IMR-90 (cell line): Measurements from ENCODE around the gene DUSP16. TPM values are rescaled to one million over a fixed set of nuclear protein-coding genes. Genes with fewer than 3 reads are reported as not detected.

Experiments
- ATAC-seq: fragments of 200-7000 bp; cut with Tn5 transposase; 2 replicates; pipeline ENCODE4 v1.9.1; 2020; ENCODE audit warnings: low read depth, mild to moderate bottlenecking, moderate library complexity
- BruUV-seq: library from RNA; stranded (reverse); fragments of 400-500 nt; replicated peaks from 2 replicates; lab custom pipeline; 2021; lab: Mats Ljungman, UMichigan
- CTCF ChIA-PET: fragments of 300-600 bp; formaldehyde crosslinking; extraction: SDS; loops from one replicate; lab custom pipeline; 2021; ENCODE audit warnings: antibody characterized with exemption; lab: Yijun Ruan, JAX
- POLR2A ChIA-PET: fragments of 300-600 bp; sonication (Branson Sonifier 250); formaldehyde crosslinking; loops from one replicate; lab custom pipeline; 2022; ENCODE audit warnings: antibody characterized with exemption; ENCODE audit not compliant: unreplicated experiment; lab: Charles Lee
- DNase-seq: peaks from one replicate; pipeline ENCODE4 v3.0.0; 2013
- H2AFZ ChIP-seq: replicated peaks from 2 replicates; pipeline ENCODE3; 2013; ENCODE audit warnings: low read length, mild to moderate bottlenecking; ENCODE audit not compliant: poor library complexity
- H2AK5ac ChIP-seq: 2 replicates; pipeline ENCODE4 v1.6.1; 2013; ENCODE audit warnings: low read depth, low read length, inconsistent platforms
- H2AK9ac ChIP-seq: replicated peaks from 2 replicates; pipeline ENCODE3; 2013; ENCODE audit warnings: mild to moderate bottlenecking, low read depth, low read length, moderate library complexity; ENCODE audit not compliant: poor library complexity
- H2BK120ac ChIP-seq: 2 replicates; pipeline ENCODE4 v1.6.1; 2013; ENCODE audit warnings: low read depth, low read length, inconsistent platforms
- H2BK15ac ChIP-seq: 3 replicates; pipeline ENCODE4 v1.6.1; 2013; ENCODE audit warnings: low read depth, low read length, inconsistent platforms
- H2BK20ac ChIP-seq: 2 replicates; pipeline ENCODE4 v1.6.1; 2013; ENCODE audit warnings: low read depth, mild to moderate bottlenecking, inconsistent platforms, low read length, moderate library complexity
- H2BK5ac ChIP-seq: 2 replicates; pipeline ENCODE4 v1.6.1; 2013; ENCODE audit warnings: mild to moderate bottlenecking, low read depth, low read length, inconsistent platforms; ENCODE audit not compliant: poor library complexity, severe bottlenecking
- H3K14ac ChIP-seq: replicated peaks from 2 replicates; pipeline ENCODE4 v1.6.1; 2013; ENCODE audit warnings: low read depth, low read length, inconsistent platforms
- H3K18ac ChIP-seq: 2 replicates; pipeline ENCODE4 v1.6.1; 2013; ENCODE audit warnings: low read depth, low read length, control low read depth
- H3K23ac ChIP-seq: 2 replicates; pipeline ENCODE4 v1.6.1; 2013; ENCODE audit warnings: low read depth, low read length, inconsistent platforms
- H3K27ac ChIP-seq: 2 replicates; pipeline ENCODE4 v1.5.1; 2013; ENCODE audit warnings: mild to moderate bottlenecking, control low read depth, low read length; ENCODE audit not compliant: insufficient read depth
- H3K27me3 ChIP-seq: 2 replicates; pipeline ENCODE4 v1.6.1; 2013; ENCODE audit warnings: low read length; ENCODE audit not compliant: control insufficient read depth, insufficient read depth
- H3K36me3 ChIP-seq: 2 replicates; pipeline ENCODE4 v1.6.1; 2013; ENCODE audit warnings: low read length, mixed read lengths; ENCODE audit not compliant: control insufficient read depth, insufficient read depth
- H3K4ac ChIP-seq: 2 replicates; pipeline ENCODE4 v1.6.1; 2013; ENCODE audit warnings: low read depth, low read length, inconsistent platforms
- H3K4me1 ChIP-seq: 2 replicates; pipeline ENCODE4 v1.6.1; 2013; ENCODE audit warnings: low read length, mixed read lengths; ENCODE audit not compliant: control insufficient read depth, insufficient read depth
- H3K4me2 ChIP-seq: 2 replicates; pipeline ENCODE4 v1.6.1; 2013; ENCODE audit warnings: low read depth, mild to moderate bottlenecking, control low read depth, low read length, moderate library complexity
- H3K4me3 ChIP-seq: 2 replicates; pipeline ENCODE4 v1.5.1; 2013; ENCODE audit warnings: low read depth, mild to moderate bottlenecking, control low read depth, low read length, moderate library complexity; ENCODE audit not compliant: insufficient read depth
- H3K56ac ChIP-seq: 2 replicates; pipeline ENCODE4 v1.6.1; 2013; ENCODE audit warnings: low read length, inconsistent platforms; ENCODE audit not compliant: insufficient read depth; ENCODE audit errors: extremely low read depth
- H3K79me1 ChIP-seq, 2 experiments: 2 replicates each; pipeline ENCODE4 v1.6.1; 2013; ENCODE audit warnings: low read length in 2 of 2, inconsistent platforms in 1 of 2, low read depth in 1 of 2
- H3K9ac ChIP-seq: 2 replicates; pipeline ENCODE4 v1.6.1; 2013; ENCODE audit warnings: low read depth, low read length, control low read depth
- H3K9me1 ChIP-seq: 2 replicates; pipeline ENCODE4 v1.6.1; 2013; ENCODE audit warnings: low read length, inconsistent platforms; ENCODE audit not compliant: insufficient read depth
- H3K9me3 ChIP-seq: 2 replicates; pipeline ENCODE4 v1.6.1; 2013; ENCODE audit warnings: low read length; ENCODE audit not compliant: control insufficient read depth, insufficient read depth
- H4K20me1 ChIP-seq: 2 replicates; pipeline ENCODE4 v1.6.1; 2013; ENCODE audit warnings: low read length, inconsistent platforms; ENCODE audit not compliant: insufficient read depth
- H4K5ac ChIP-seq: 2 replicates; pipeline ENCODE4 v1.6.1; 2013; ENCODE audit warnings: mild to moderate bottlenecking, low read depth, low read length, control low read depth
- H4K8ac ChIP-seq, 2 experiments: 2 replicates each; pipeline ENCODE4 v1.6.1; 2013; ENCODE audit warnings: low read depth in 2 of 2, low read length in 2 of 2, control low read depth in 1 of 2, inconsistent platforms in 1 of 2
- H4K91ac ChIP-seq: 2 replicates; pipeline ENCODE4 v1.6.1; 2013; ENCODE audit warnings: low read depth, low read length, inconsistent platforms; ENCODE audit not compliant: insufficient read depth
- BHLHE40 ChIP-seq: fragments of 150-350 bp; IDR thresholded peaks from 2 replicates; pipeline ENCODE4 v1.6.1; 2016; ENCODE audit warnings: mild to moderate bottlenecking, low read depth, low read length
- CEBPB ChIP-seq: IDR thresholded peaks from 2 replicates; pipeline ENCODE4 v1.6.1; 2012; ENCODE audit warnings: low read depth, low read length, improper control_type of control experiment
- CHD1 ChIP-seq: IDR thresholded peaks from 2 replicates; pipeline ENCODE4 v1.6.1; 2012; ENCODE audit warnings: low read depth, low read length, improper control_type of control experiment
- FOS ChIP-seq: fragments of 150-350 bp; IDR thresholded peaks from 2 replicates; pipeline ENCODE4 v1.6.1; 2016; ENCODE audit warnings: low read depth, low read length
- MAFK ChIP-seq: IDR thresholded peaks from 2 replicates; pipeline ENCODE4 v1.6.1; 2012; ENCODE audit warnings: low read depth, low read length, improper control_type of control experiment
- MAZ ChIP-seq: IDR thresholded peaks from 2 replicates; pipeline ENCODE4 v1.6.1; 2012; ENCODE audit warnings: low read depth, mild to moderate bottlenecking, low read length, improper control_type of control experiment, moderate library complexity, borderline replicate concordance
- MXI1 ChIP-seq: IDR thresholded peaks from 2 replicates; pipeline ENCODE4 v1.6.1; 2012; ENCODE audit warnings: low read depth, mild to moderate bottlenecking, low read length, moderate library complexity, borderline replicate concordance
- NFE2L2 ChIP-seq: fragments of 150-350 bp; IDR thresholded peaks from 2 replicates; pipeline ENCODE4 v1.6.1; 2016; ENCODE audit warnings: low read depth, mild to moderate bottlenecking, low read length
- POLR2A ChIP-seq: IDR thresholded peaks from 2 replicates; pipeline ENCODE4 v1.6.1; 2012; ENCODE audit warnings: mild to moderate bottlenecking, low read depth, low read length
- RAD21 ChIP-seq: IDR thresholded peaks from 2 replicates; pipeline ENCODE4 v1.6.1; 2012; ENCODE audit warnings: low read length, improper control_type of control experiment
- RCOR1 ChIP-seq: IDR thresholded peaks from 2 replicates; pipeline ENCODE4 v1.6.1; 2012; ENCODE audit warnings: mild to moderate bottlenecking, low read length, improper control_type of control experiment; ENCODE audit not compliant: insufficient replicate concordance
- RFX5 ChIP-seq: IDR thresholded peaks from 2 replicates; pipeline ENCODE4 v1.8.0; 2012; ENCODE audit warnings: low read depth, mild to moderate bottlenecking, low read length, moderate library complexity
- SMC3 ChIP-seq: fragments of 150-350 bp; IDR thresholded peaks from 2 replicates; pipeline ENCODE4 v1.6.1; 2016; ENCODE audit warnings: low read depth, mild to moderate bottlenecking, antibody characterized with exemption, low read length, moderate library complexity
- WGBS, 2 experiments: methylation state at CpG; one replicate each; pipeline versions ENCODE4 v1.1.5 to v1.1.7; 2013; ENCODE audit warnings: missing lambda C conversion rate in 2 of 2; ENCODE audit not compliant: insufficient read length in 1 of 2; ENCODE audit errors: extremely low coverage in 2 of 2; 5-methylcytosine and 5-hydroxymethylcytosine counted together
- dilution Hi-C: fragments of 300-500 bp; cut with HindIII; formaldehyde crosslinking; loops from one replicate; pipeline ENCODE4 v1.14.3; 2018; ENCODE audit warnings: low sequenced_read_pairs; ENCODE audit not compliant: unreplicated experiment
- in situ Hi-C: fragments of 300-500 bp; cut with MboI; formaldehyde crosslinking; loops from 3 replicates; pipeline ENCODE4 v1.14.3; 2019; ENCODE audit warnings: low sequenced_read_pairs, inconsistent platforms, mixed read lengths
- intact Hi-C: fragments of 100-400 bp; cut with micrococcal nuclease; formaldehyde crosslinking; loops from 2 replicates; pipeline ENCODE4 v1.10.0; 2022
- polyA plus RNA-seq, 3 experiments: library from polyadenylated mRNA; depleted of rRNA; stranded (reverse); fragments of >200 nt; gene quantifications; 2 replicates each; pipeline ENCODE4 v1.2.3, GENCODE V29; 2012; ENCODE audit warnings: low replicate concordance in 1 of 3
- total RNA-seq: library from RNA; depleted of rRNA; stranded (reverse); fragments of >200 nt; gene quantifications from 2 replicates; pipeline ENCODE4 v1.2.3, GENCODE V29; 2012
- TF ChIP-seq, protein P1 (sequence below): fragments of 150-350 bp; IDR thresholded peaks from 2 replicates; pipeline ENCODE4 v1.6.1; 2017; ENCODE audit warnings: mild to moderate bottlenecking, antibody characterized with exemption, low read length, low read depth
- TF ChIP-seq, protein P2 (sequence below): conservative IDR thresholded peaks from 2 replicates; pipeline ENCODE4 v1.5.1; 2012; ENCODE audit warnings: mild to moderate bottlenecking, low read depth, low read length, improper control_type of control experiment
- TF ChIP-seq, protein P3 (sequence below): fragments of 150-350 bp; IDR thresholded peaks from 2 replicates; pipeline ENCODE4 v1.6.1; 2016; ENCODE audit warnings: low read depth, mild to moderate bottlenecking, low read length, moderate library complexity, borderline replicate concordance

The DUSP16 gene
- total and polyA plus RNA-seq, 2 of the 4 experiments (the other 2 are of a cell fraction) = 4.7 to 10.0 TPM

DNA sequence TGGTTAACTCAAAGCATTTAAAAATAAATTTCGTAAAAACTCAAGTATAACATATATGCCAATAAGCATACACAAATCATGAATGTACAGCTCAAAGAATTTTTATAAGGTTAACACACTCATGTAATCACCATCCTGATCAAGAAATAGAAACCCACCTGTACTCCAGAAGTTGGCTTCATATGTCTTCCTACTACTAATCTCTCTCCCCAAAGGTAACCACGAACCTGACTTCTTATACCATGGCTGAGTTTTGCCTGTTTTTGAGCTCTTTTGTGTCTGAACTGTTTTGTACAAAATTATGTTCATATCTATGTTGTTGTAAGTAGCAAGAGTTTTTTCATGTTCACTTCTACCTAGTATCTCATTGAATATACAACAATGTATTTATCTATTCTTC, 18.7 kb downstream of the DUSP16 start:
- TF ChIP-seq CEBPB (no peak), RAD21 (no peak), MXI1 (no peak), BHLHE40 (no peak), RFX5 (no peak), MAFK (no peak), RCOR1 (no peak), CHD1 (no peak), FOS (no peak), POLR2A (no peak), NFE2L2 (no peak), MAZ (no peak), SMC3 (no peak)
- TF ChIP-seq, protein P1, sequence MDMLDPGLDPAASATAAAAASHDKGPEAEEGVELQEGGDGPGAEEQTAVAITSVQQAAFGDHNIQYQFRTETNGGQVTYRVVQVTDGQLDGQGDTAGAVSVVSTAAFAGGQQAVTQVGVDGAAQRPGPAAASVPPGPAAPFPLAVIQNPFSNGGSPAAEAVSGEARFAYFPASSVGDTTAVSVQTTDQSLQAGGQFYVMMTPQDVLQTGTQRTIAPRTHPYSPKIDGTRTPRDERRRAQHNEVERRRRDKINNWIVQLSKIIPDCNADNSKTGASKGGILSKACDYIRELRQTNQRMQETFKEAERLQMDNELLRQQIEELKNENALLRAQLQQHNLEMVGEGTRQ = no peak
- TF ChIP-seq, protein P2, sequence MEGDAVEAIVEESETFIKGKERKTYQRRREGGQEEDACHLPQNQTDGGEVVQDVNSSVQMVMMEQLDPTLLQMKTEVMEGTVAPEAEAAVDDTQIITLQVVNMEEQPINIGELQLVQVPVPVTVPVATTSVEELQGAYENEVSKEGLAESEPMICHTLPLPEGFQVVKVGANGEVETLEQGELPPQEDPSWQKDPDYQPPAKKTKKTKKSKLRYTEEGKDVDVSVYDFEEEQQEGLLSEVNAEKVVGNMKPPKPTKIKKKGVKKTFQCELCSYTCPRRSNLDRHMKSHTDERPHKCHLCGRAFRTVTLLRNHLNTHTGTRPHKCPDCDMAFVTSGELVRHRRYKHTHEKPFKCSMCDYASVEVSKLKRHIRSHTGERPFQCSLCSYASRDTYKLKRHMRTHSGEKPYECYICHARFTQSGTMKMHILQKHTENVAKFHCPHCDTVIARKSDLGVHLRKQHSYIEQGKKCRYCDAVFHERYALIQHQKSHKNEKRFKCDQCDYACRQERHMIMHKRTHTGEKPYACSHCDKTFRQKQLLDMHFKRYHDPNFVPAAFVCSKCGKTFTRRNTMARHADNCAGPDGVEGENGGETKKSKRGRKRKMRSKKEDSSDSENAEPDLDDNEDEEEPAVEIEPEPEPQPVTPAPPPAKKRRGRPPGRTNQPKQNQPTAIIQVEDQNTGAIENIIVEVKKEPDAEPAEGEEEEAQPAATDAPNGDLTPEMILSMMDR = no peak
- TF ChIP-seq, protein P3, sequence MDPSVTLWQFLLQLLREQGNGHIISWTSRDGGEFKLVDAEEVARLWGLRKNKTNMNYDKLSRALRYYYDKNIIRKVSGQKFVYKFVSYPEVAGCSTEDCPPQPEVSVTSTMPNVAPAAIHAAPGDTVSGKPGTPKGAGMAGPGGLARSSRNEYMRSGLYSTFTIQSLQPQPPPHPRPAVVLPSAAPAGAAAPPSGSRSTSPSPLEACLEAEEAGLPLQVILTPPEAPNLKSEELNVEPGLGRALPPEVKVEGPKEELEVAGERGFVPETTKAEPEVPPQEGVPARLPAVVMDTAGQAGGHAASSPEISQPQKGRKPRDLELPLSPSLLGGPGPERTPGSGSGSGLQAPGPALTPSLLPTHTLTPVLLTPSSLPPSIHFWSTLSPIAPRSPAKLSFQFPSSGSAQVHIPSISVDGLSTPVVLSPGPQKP = no peak
- BruUV-seq = no TSS peak

More for the DNA sequence above, 18.7 kb downstream of the DUSP16 start:
- ATAC-seq (no peak), DNase-seq (no peak)
- no peak overlapping the region for H3K14ac ChIP-seq
- H3K27ac ChIP-seq = no peak overlapping the region
- dilution Hi-C loops = no loop called here
- H3K4me2 ChIP-seq = no peak overlapping the region
- H3K4me3 ChIP-seq = no peak overlapping the region
- in situ Hi-C loops = no loop called here
- no peaks in the 10 kb centered on the region; the same call in 1 of the 2 replicates for H4K20me1 ChIP-seq
- no peak overlapping the region for H2BK5ac ChIP-seq
- H3K4ac ChIP-seq = no peak overlapping the region
- no peak overlapping the region for H3K9ac ChIP-seq
- CTCF ChIA-PET = no interaction called here
- no peaks in the 10 kb centered on the region for H3K36me3 ChIP-seq
- no peaks in the 10 kb centered on the region for H3K27me3 ChIP-seq
- H2AK5ac ChIP-seq = no peak overlapping the region
- H3K56ac ChIP-seq = no peak overlapping the region
- no peak overlapping the region for H2BK15ac ChIP-seq
- no peak overlapping the region for H3K23ac ChIP-seq
- no peak overlapping the region for H4K5ac ChIP-seq
- H4K8ac ChIP-seq = no peak overlapping the region
- POLR2A ChIA-PET = no interaction called here
- no peak overlapping the region for H2AK9ac ChIP-seq
- no peak overlapping the region for H2BK120ac ChIP-seq
- no CpG with 5 or more reads among the region's 2 CpGs for WGBS, 2 experiments
- no peak overlapping the region for H2BK20ac ChIP-seq
- no peak overlapping the region for H3K18ac ChIP-seq
- no peak overlapping the region for H4K91ac ChIP-seq
- peaks cover 2% of the 10 kb centered on the region; the same call in 1 of the 2 replicates for H3K4me1 ChIP-seq
- peaks cover 17 to 25% of the 10 kb centered on the region in 2 experiments; a peak in 2 of 4 replicates for H3K79me1 ChIP-seq
- no peak overlapping the region for H2AFZ ChIP-seq
- no peaks in the 10 kb centered on the region for H3K9me3 ChIP-seq
- intact Hi-C loops = no loop called here
- H3K9me1 ChIP-seq = no peaks in the 10 kb centered on the region; the same call in 1 of the 2 replicates
